Medulla oblongata (tissue), 1 donor: Measurements from ENCODE around the gene FOXP2.

ENCODE experiments used
- DNase-seq: peaks from one replicate; pipeline ENCODE4 v3.0.0-alpha.2; 2015; ENCODE audit errors: extremely low spot score

FOXP2 gene

GRCh38 chr7:114715907-114716306 lies 301.3 kb downstream of the FOXP2 start:
- DNase-seq, result no peak

- no peak for DNase-seq
Observed at GRCh38 chr7:114718861-114719260, 304.2 kb downstream of the FOXP2 start.

- DNase-seq, result no peak
Observed at GRCh38 chr7:114720725-114721124, 306.1 kb downstream of the FOXP2 start.

GRCh38 chr7:114722562-114722961 lies 307.9 kb downstream of the FOXP2 start:
- DNase-seq, result no peak

GRCh38 chr7:114723308-114723707 lies 308.7 kb downstream of the FOXP2 start:
- DNase-seq, result no peak

- no peak for DNase-seq
Observed at GRCh38 chr7:114740095-114740494, 325.5 kb downstream of the FOXP2 start.

- DNase-seq, result no peak
Observed at GRCh38 chr7:114740941-114741340, 326.3 kb downstream of the FOXP2 start.

GRCh38 chr7:114741911-114742310 lies 327.3 kb downstream of the FOXP2 start:
- no peak for DNase-seq
